Umbilical cord (tissue), 2 donors: ENCODE measurements around the gene ZNF783. TPM values are rescaled to one million over a fixed set of nuclear protein-coding genes. Genes with fewer than 3 reads are reported as not detected.
A peak's percentile ranks its signal among the peaks of the same experiment; 100 is the strongest.
"Not testable (repeated sequence)": the region's sequence is repeated elsewhere in the genome, so short reads cannot be mapped to it uniquely, and the experiment has no call there.

Source experiments
- DNase-seq: peaks from one replicate; pipeline ENCODE4 v3.0.0-alpha.2; 2015; ENCODE audit warnings: low spot score
- total RNA-seq: library from RNA; depleted of rRNA; stranded (reverse); fragments of >200 nt; gene quantifications from one replicate; pipeline ENCODE4 v1.2.3, GENCODE V29; 2014; ENCODE audit warnings: low replicate concordance; ENCODE audit not compliant: insufficient read depth

ZNF783 gene
- total RNA-seq = 15.9 TPM

GRCh38 chr7:149261829-149262617, at the start of gene ZNF783:
Gene ZNF783, plus strand, starts transcription at chr7:149262196. Its CDS starts 138 bp downstream, at chr7:149262334.
- peak; percentile 91 for DNase-seq

DNA sequence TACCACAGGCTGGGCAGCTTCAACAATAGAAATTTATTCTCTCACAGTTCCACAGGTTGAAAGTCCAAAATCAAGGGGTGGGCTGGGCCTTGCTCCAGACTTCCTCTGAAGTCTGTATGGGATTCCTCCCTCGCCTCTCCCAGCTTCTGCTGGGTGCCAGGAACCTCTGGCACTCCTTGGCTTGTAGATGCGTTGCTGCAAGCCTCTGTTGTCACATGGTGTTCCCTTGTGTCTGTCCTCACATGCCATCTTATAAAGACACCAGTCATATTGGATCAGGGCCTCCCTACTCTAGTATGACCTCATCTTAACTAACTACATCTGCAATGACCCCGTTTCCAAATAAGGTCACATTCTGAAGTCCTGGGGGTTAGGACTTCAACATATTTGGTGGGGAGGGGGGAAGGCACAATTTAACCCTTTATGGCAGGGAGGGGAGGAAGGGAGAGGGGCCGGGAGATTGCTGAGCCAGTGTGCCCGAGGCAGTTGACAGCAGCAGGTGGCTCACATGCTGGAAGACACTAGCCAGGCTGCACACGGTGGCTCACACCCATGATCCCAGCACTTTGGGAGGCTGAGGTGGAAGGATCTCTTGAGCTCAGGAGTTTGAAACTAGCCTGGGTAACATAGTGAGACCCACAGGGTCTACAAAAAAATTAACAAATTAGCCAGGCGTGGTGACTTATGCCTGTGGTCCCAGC, 47.8 kb upstream of the ZNF783 start:
- no peak for DNase-seq

GRCh38 chr7:149216402-149216801, 45.6 kb upstream of the ZNF783 start:
- DNase-seq = no peak

DNA sequence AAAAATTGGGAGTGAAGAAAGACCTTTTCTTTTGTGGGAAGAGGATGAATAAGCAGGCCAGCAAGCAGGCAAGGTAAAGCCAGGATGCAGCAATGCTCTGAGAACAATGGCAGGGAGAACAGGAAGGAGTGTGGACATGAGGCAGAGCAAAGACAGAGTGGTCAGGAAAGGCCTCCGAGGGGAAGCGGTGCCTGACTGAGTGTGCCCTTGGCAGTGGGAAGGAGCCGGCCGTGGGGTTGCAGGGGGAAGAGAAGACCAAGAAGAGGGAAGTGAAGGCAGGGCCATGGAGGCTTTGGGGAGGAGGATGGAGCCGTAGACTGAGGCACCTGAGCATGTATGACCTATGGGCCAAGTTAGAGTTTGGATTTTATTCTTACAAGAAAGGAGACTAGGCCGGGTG, 44.4 kb upstream of the ZNF783 start:
- DNase-seq = no peak

- no peak for DNase-seq
Measured at GRCh38 chr7:149218469-149219420, 43.3 kb upstream of the ZNF783 start.

DNA sequence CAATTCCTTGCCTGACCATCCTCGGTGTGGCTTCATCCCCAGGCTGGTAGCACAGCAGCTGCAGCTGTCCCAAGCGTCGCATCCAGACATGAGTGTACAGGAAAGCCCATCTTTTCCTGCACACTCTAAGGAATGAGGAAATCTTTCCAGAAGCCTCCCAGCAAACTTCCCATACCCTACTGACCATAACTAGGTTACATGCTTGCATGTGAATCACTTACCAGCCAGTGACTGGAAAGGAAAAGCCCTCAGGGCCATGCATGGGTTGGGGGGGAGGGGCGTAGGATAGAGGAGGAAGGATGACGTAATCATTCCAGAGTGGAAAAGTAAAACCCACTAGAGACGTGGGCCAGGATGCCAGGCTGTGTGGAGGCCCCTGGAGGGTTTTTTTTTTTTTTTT, 41.5 kb upstream of the ZNF783 start:
- no peak for DNase-seq

GRCh38 chr7:149223176-149223575, 38.8 kb upstream of the ZNF783 start:
- DNase-seq = no peak

DNA sequence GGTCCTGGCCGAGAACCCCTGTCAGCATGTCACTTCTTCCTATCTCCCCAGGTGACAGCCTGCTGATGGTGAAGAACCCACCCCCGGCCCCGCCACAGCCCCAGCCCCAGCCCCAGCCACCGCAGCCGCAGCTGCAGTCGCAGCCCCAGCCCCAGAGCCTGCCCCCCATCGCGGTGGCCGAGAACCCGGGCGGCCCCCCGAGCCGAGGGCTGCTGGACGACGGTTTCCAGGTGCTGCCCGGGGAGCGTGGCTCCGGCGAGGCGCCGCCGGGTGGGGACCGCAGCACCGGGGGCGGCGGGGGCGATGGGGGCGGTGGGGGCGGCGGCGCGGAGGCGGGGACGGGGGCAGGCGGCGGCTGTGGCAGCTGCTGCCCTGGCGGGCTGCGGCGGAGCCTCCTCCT, 38.2 kb upstream of the ZNF783 start:
- DNase-seq = no peak

DNA sequence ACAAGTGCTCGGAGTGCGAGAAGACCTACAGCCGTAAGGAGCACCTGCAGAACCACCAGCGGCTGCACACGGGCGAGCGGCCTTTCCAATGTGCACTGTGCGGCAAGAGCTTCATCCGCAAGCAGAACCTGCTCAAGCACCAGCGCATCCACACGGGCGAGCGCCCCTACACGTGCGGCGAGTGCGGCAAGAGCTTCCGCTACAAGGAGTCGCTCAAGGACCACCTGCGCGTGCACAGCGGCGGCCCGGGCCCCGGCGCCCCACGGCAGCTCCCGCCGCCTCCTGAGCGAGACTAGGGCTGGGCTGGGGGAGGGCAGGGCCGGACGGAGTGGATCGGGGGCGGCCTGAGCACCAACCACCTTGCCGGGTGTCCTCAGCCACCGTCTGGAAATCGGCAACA, 37.6 kb upstream of the ZNF783 start:
- no peak for DNase-seq

- DNase-seq = no peak
Measured at GRCh38 chr7:149225106-149225505, 36.9 kb upstream of the ZNF783 start.

- no peak for DNase-seq
Measured at GRCh38 chr7:149225656-149226055, 36.3 kb upstream of the ZNF783 start.

- DNase-seq = not testable (repeated sequence)
Measured at GRCh38 chr7:149226366-149226765, 35.6 kb upstream of the ZNF783 start.

DNA sequence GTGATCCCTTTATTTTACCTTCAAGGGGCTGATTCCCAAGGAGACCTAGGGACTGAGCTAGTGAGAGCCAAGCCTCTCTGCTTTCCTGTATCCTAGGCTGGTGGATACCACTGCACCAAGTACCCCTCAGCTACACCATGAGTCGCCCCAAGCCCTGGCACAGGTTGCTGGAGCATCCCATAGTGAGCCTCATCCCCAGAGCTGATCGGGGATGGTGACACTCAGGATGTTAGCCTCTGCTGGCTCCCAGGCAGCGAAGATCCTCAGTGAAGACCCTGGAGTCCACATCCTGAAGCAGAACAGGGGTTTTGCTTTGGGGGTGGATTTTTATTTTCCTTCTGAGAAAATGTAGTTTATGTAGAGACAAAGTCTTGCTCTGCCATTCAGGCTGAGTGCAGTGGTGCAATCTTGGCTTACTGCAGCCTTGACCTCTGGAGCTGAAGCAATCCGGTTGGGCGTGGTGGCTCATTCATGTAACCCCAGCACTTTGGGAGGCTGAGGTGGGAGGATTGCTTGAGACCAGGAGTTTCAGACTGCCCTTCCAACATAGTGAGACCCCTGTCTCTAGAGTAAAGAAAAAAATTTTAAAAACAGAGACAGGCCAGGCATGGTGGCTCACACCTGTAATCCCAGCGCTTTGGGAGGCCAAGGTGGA, 35.0 kb upstream of the ZNF783 start:
- no peak for DNase-seq

DNA sequence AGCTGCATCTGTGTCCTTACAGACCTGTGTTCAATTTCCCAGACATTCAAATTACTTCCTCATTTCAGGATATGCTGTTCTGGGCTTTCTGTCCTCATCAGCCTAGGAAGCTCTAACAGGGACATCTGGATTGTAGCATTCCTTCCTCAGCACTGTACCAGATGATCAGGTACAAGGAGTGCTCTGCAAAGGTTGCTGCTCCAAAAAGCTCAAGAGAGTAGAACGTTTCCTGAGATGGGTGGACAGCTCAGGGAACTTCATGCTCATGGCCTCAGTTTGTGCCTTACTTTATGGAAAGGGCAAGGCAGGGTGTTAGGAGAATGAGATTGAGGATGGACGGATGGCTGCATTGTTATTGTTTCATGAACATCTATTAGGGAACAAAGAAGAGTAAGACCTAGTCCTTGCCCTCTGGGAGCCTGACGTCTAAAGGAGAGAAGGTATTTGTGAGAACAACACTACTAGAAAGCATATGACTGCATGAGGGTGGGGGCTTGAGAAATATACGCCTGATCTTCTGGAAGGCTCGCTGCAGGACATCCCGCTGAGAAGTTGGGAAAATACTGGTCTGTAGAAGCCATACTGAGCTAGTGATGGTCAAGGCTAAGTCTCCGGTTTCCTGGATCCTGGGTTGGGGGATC, 33.0 kb upstream of the ZNF783 start:
- DNase-seq = no peak

GRCh38 chr7:149229526-149229925, 32.5 kb upstream of the ZNF783 start:
- no peak for DNase-seq

- DNase-seq = no peak
Measured at GRCh38 chr7:149232362-149232761, 29.6 kb upstream of the ZNF783 start.

DNA sequence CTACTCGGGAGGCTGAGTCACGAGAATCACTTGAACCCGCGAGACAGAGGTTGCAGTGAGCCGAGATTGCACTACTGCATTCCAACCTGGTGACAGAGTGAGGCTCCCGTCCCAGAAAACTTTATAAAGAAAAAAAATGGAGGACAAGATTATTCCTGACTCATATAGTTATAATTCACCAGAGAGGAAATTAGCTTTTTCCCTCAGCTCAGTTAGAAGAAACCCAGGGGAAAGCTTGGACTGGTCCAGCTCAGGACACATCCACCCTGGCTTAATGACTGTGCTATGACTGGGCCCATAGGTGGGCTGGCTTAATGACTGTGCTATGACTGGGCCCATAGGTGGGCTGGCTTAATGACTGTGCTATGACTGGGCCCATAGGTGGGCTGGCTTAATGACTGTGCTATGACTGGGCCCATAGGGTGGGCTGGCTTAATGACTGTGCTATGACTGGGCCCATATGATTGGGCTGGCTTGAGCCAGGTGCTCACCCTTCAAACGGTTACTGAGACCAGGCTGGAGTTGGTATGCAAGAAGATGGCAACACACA, 28.3 kb upstream of the ZNF783 start:
- not testable (repeated sequence) for DNase-seq

DNA sequence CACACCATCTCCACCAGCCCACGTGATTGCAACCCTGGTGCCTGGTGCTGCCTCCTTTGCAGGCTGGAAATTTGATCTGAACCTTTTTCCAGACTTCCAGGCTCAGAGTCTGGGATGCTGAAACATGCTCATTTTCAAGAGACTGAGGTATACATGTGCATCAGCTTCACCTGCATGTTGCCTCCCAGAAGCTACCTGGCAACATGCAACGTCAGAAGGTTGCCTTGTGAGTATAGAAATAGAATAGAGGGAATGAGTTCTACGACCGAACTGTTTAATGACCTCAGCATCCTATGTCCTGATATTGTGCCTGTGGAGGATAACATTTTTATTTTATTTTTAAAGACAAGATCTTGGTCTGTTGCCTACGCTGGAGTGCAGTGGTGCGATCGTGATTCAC, 24.5 kb upstream of the ZNF783 start:
- DNase-seq = no peak

- DNase-seq = no peak
Measured at GRCh38 chr7:149238051-149238450, 23.9 kb upstream of the ZNF783 start.

DNA sequence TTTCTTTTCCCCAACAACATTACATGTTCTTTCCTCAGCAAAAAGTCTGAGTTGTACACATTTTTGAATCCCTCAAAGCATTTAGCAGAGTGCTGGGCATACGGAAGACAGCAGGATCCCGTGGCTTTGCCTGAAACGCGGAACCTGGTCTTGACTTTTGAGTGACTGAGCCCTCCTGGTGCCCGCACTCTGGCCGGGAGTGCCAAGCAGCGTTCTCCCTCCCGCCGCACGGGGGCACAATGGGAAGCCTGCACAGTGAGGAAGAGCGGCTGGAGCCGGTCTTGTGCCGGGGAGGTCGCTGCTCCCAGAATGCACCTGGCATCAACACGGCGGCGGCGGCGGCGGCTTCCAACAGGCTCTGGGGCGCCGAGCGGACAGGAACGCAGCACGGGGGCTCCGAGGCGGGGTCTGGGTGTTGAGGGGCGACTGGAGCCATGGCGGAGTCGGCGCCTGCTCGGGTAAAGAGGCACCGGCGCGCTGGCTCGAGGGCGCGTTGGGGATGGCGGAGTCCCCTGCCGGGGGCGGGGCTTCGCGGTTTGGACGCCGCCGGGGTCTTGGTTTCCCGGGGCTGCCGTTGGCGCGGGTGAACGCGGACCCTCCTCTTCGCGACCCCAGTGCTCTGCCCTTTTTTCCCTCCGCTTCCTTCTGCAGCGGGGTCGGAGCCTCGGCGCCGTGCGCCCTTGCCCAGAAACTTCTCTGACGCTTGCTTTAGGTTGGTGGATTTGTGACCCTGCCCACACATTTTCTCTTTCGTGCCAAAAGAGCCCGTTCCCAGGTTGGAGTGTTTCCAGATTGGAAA, 22.5 kb upstream of the ZNF783 start, which contains the start of gene ZNF212:
Gene ZNF212 (plus strand): TSS at position 307 of the 799 bp plus-strand sequence. CDS start 128 bp downstream, at position 435.
- peak; percentile 93 for DNase-seq
